ENCODE results near the gene THAP2.

The THAP2 gene

DNA sequence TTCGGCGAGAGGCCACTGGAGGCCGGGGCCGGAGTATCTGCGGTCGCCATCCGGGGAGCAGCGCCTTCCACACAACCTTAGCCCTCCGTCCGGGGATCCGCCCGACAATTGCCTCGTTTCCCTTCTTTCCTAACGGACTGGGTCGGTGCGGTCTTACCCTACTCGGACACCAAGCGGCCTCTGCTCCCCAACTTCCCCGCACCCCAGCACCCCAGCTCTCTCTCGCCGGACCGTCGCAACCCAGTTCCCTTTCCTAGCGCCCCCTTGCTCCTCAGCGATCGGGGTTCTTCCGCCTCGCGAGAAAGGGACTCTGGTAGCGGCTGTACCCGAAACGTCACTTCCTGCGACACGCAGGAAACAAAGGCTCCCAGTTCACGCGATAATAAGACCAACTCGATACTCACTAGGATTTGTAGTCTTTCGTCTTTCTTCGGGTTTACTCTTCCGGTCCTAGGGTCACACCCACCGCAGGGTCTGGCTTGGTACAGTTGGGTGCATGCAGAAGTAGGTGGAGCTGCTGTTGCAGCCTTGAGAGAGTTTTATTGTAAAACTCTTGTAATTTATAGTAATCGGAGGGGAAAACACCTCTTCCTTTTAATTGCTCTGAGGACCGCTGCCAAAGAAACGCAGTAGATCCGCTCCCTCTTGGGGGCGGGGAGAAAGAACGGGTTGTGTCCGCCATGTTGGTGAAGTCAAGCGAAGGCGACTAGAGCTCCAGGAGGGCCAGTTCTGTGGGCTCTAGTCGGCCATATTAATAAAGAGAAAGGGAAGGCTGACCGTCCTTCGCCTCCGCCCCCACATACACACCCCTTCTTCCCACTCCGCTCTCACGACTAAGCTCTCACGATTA, at the start of gene THAP2, which contains the start of gene ZFC3H1:
Gene THAP2 (plus strand): TSS at position 741 of the 850 bp plus-strand sequence. CDS start 209 bp downstream, outside the sequence.
Gene ZFC3H1 (minus strand): TSS at position 288 of the 850 bp plus-strand sequence. CDS start 238 bp downstream, at position 50.
- DNase-seq, result peak; percentile 98

DNA sequence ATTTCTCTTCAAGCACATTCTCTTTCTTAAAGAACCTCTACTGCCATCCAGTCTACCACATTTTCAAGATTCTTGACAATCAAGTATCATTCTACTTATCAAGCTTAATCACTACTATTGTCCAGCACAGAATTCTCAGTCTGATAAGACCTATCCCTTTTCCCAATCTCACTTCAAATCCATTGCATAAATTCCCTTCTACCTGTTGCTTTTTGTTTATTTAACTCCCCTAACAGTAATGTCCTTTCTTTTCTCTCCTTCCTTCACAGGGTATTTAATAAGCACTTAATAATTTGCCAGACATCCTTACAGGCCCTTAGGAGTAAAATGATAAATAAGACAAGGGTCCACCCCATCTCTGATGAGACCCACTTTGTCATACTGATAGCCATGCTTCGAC, 42.2 kb upstream of the THAP2 start:
- DNase-seq, result no peak

DNA sequence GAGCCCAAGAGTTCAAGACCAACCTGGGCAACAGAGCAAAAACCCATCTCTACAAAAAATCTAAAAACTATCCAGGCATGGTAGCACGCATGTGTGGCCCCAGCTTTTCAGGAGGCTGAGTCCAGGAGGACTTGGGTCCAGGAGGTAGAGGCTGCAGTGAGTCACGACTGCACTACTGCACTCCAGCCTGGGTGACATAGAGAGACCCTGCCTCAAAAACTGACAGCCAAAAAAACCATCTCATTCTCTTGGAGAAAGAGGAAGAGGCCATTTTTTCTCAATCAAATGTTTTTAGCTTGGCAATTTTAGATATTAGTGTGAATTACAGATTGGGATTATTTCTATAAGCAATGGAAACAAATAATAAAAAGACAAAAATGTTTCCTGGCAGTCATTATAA, 38.6 kb upstream of the THAP2 start:
- no peak for DNase-seq

DNA sequence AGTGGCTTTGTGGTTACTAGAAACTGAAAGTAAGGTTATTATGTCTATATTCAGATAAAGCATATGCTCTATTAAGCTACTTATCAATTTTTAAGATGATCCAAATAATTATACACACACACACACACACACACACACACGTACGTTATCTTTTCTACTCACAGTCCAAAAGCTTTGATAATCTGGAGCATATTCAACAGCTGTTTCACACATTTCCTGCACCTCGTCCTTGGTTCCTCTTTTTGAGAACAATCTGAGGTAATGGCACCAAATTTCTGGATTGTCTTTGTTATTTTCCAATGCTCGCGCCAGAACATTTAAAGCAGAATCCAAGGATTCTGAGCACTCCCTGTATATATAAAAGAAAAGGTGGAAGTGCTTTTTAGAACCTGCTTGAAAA, 38.0 kb upstream of the THAP2 start:
- peak; percentile 45 for DNase-seq

DNA sequence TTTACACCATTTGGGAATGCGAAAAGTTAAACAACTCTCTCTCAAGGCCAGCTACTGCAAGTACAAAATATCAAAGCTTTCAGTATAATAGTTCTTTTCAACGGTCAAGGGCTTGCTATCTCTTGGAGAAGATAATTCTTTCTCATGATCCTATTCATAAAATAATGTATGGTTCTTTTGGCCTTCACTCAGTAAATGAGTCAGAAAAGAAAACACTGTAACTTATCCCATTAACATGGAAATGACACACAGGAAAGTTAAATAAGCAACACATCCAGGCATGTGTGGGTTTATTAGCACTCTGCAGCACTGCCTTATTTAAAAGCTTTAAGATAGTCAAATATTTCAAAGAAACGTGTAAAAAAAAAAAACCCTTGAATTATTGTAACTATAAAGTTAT, 37.3 kb upstream of the THAP2 start:
- DNase-seq, result no peak

DNA sequence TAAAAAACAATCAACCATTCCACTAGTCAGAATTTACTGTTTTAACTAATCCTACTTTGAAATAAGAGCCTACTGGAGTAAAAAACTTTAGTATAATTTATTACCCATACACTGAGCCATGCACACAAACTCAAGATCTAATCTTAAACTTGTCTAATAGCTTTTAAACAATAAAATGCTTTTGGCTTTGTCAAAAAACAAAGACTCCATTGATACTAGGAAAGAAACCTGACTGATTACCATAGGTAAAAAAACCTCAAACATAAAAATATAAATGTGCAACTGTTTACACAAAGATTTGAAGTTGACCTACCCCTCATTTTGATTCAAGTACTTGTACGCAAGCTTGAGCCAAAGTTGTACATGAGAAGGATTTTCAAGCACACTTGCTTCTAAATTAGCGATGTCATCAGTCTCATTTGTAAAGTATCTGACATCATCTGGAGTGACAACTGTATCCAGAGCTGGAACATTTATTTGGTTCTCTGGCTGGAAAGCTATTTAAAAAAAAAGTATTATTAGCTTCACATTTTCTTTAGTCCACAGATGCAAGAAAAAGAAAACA, 36.6 kb upstream of the THAP2 start:
- DNase-seq, result no peak

DNA sequence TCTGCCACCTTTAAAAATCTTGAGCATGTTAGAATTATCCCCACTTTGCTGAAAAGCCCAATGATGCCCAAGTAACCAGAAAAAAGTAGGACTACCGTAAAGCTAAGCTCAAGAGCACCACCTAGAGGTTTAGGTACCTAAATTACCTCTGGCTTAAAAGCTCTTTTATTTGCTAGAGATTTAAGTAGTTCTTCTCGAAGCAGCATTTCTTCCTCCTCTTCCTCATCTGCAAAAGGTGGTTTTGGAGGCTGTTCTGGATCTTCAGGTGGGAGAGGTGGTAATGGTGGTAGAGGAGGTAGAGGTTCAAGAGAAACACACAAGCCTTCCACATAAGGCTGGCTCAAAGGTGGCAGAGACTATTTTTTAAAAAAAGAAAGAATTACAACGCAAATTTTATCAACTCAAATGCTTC, 27.4 kb upstream of the THAP2 start:
- DNase-seq, result peak; percentile 75

DNA sequence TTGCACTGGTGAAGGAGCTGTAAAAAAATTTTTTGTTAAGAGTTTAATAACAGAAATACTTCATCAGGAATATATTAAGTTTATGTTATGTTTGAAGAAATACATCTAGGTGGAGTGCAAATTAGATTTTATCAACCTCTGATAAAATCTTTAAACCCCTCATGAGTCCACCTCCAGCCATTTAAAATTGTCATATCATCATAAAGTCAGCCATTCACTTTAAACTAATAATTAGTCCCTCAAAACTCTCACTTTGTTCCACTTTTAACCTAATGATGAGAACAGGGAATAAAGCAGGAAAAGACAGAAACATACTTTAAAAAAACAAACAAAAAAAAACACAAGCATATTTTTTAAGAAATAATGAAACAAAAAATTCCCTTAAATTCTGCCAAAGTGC, 25.6 kb upstream of the THAP2 start:
- no peak for DNase-seq

DNA sequence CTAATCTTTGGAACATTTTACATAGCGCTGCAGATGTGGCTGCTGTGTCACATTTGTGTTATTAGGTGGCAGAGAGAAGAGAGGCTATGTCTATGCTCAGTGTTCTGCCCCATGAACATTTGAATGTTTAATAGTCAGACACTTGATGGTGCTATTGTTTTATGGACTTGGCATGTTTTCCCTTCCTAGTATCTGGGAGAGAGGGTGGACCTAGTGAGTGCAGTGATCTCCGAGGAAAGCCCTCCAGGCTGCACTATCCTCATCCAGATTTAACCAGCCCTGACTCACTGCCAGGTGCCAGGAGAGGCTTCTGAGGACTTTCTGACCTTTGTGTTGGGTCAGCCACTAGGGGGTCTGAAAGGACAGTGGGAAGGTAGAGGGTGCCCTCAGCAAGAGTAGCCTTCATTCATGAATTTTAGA, 24.8 kb upstream of the THAP2 start:
- DNase-seq, result peak; percentile 24

DNA sequence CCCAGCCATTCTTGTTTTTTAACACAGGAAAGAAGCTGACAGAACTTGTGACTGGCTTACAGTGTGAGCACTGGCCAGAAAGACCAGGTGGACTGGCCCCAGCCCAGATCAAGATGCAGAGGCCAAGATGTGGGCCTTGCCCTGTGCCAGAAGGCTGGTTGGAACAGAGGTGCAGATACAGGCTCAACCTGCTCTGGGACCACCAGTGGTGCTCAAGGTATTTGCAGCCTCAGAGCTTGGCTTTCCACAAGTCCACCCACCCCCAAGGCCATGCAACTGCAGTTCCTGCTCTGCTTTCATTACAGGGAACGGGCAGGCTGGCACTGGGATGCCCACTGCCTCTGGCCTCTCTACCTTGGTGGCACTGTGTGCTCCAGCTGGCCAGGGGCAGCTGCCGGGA, 23.8 kb upstream of the THAP2 start:
- DNase-seq, result no peak

DNA sequence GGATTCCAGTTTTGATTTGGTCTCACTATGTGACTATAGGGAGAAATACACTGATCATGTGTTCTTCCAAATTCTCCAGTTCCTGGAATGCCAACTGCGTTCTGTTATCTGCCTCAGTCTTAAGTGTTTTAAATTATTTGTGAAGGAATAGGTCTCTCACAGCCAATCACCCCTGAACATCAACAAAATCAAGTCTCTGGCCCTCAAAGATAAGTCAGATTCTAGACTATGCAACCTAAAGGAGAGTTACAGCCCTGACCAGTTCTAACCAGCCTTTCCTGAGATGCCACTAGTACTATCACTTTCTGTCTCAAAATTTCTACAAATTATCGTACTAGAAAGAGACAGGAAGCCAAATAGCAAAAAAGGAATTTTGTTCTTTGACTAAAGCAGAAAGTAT, 22.7 kb upstream of the THAP2 start:
- no peak for DNase-seq

DNA sequence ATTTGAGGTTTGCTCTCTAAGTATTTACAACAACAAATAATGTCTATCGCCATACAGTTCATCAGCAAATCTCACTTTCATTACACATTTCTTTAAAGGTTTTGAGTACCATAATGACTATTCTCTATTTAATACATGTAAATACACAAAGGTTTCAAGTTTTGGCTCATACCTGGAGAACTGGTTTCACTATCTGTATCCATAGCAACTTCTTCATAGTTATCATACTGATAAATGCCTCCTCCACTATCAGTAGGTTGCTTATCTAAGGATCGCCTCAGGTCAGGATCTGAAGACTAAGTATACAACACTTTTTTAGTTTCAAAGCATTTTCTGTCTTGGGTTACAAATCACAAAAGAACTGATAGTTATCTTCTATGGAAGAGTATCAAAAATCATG, 21.8 kb upstream of the THAP2 start:
- no peak for DNase-seq

DNA sequence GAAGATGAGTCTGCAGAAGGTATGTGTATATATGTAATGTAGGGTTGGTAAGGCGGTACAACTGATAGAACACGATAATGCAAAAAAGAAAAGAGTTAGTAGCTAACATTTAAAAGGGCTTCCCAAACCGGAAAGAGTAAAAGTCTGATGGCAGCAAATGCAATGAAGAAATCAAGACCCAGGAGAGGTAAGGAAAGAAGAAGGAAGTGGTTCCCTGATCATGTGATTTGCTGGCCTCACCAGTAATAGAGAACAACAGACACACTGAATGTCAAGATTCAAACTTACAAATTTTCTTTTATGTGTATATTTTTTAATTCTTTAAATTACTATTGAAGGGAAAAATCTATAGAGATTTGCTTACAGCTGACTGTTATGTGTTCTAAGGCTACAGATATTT, 18.8 kb upstream of the THAP2 start:
- DNase-seq, result no peak

DNA sequence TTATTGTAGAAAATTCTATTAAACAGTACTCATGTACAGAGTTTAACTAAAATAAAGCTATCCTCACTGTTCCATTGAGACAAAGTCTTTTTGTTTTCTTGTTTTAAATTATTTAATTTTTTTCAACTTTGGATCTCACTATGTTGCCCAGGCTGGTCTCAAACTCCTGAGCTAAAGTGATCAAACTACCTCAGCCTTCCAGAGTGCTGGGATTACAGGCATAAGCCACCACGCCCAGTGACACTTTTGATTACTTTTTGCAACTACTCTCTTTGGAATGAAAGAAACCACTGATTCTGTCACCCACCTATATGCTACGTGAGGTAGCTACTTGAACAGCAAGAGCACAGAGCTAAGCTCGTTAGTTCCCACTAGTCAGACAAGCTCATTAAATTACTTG, 17.6 kb upstream of the THAP2 start:
- no peak for DNase-seq

DNA sequence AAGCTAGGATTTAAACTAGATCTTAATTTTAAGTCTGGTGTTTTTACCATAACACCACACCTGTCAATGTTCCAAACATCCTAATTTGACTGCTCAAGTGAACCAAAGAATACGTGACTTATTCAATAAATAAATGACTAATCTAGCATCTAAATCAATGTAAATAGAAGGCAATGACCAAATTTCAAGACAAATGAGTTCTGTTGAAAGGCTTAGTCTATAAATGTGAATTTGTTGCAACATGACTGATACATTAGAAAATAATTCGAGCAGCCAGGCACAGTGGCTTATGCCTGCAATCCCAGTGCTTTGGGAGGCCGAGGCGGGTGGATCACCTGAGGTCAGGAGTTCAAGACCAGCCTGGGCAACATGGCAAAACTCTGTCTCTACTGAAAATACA, 15.6 kb upstream of the THAP2 start:
- DNase-seq, result no peak

DNA sequence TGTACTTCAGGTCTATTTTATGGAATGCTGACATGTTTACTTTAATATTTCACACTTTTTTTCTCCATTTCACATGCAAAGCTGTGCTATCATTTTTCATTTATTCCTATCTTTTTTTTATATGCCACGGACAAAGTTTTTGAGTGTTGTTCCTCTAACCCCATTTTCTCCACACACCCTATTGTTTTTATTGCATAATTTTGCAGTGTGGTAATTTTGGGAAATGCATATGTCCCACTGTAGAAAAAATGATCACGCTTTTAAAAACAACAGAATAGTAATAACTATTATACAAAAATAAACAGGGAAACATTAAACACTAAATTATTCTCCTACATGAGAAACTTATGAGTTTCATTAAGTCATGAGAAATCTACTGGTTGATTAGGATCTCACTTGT, 14.7 kb upstream of the THAP2 start:
- no peak for DNase-seq

DNA sequence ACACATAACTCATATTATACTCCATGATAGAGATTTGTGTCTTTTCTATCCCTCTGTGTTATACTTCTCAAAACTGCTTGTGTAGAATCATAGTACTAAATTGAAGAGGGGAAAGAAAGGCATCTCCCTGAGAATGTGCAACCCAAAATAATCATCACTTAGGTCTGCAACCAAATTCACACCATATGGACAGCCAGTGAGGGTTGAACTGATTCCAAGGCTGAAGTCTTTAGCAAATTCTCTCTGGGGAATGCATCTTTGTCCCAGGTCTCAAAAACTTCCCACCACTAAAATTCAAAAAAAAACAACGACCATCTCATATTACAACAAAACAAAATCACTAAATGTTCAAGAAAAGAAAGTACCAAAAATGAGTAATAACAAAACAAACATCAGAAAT, 11.4 kb upstream of the THAP2 start:
- no peak for DNase-seq

DNA sequence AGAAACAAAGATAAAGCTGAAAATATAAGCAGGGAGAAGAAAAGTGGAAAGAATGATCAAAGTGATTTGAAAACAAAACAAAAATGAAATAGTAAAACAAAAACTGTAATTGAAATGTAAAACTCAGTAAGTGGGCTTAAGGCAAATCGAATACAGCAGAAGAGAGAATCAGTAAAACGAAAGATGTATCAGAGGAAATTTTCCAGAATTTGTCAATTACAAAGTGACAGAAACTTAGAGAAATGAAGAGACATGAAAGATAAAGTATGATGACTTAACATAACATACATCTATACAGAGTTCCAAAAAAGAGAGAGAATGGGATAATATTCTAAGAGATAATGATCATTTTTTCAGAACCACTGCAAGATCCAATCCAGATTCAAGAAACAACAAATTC, 11.0 kb upstream of the THAP2 start:
- DNase-seq, result no peak

DNA sequence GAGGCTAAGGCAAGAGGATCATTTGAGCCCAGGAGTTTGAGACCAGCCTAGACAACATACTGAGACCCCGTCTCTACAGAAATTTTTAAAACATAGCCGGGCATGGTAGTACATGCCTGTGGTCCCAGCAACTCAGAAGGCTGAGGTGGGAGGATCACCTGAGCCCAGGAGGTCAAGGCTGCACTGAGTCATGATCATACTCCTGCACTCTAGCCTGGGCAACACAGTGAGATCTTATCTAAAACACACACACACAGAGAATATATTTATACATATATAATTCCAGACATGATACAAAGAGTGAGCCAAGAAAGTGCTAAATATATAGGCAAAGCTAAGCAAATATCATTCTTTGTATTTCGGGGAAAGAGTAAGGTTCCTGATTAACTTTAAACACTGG, 9.9 kb upstream of the THAP2 start:
- DNase-seq, result no peak

DNA sequence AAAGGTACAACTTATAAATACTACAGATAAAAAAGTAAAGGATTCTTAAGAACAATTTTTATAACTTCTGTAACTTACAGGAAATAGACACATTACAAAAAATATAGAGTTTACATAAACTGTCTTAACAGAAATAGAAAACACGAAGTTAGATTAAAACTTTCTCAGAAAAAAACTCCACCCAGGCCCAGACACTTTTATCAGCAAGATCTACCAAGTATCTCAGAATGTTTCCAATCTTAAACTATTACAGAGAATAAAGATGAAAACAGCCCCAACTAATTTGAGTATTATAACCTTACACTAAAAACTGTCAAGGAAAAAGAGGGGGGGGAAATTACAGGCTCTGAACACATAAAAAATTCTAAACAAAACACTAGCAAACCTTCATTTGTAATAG, 8.6 kb upstream of the THAP2 start:
- no peak for DNase-seq

DNA sequence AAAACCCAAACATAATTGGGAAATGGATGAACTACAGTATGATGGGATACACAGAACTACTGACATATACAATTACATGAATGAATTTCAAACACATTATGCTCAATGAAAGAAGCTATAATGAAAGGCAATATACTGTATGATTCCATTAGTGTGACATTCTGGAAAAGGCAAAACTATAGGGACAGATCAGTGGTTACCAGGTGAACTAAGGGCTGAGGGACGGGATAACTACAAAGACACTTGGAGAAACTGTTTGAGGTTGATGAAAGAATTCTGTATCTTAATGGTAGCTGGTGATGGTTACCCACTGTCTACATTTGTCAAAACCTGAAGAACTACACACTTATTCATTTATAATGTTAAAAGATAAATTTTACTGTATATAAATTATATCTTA, 8.2 kb upstream of the THAP2 start:
- no peak for DNase-seq

DNA sequence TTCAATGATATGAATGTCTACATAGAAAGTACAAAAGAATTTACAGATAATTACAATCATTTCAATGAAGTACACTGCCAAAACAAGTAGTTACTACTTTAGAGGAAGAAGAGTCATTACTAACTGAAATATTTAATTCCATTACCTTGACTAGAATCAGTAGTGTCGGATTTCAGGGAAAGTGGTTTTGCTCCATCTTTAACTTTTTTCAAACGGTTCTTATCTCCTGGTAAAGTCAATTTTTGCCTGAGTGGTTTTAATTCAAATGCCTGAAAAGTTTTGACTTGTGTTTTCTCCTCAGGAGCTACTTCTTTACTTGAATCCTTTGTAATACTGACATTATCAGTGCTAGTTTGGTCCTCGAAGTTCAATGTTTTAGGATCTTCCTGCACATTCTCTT, 7.4 kb upstream of the THAP2 start:
- no peak for DNase-seq

DNA sequence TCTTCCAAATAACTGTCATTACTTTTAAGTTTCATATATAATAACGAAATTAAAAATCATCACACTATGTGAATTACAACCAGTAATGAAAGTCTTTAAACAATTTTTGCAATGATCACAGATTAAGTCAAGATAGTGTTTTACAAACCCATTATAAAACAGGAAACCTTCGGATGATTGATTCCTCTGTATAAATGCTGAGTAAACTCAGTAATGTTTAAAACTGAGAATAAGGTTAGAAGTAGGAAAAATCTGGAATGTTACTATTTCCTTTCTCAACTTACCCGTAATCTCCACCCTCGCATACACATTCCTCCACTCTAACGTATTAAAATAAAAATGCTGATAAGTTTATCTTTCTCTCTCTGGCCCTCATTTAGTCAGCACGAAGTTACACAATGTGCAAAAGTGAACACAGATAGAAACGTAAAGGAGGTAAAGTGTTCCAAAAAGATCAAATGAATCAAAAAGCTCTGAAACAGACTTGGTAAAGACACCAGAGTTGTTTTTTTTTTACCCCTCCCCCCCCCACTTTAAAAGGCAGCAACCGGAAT, 2.0 kb upstream of the THAP2 start:
- DNase-seq, result no peak

DNA sequence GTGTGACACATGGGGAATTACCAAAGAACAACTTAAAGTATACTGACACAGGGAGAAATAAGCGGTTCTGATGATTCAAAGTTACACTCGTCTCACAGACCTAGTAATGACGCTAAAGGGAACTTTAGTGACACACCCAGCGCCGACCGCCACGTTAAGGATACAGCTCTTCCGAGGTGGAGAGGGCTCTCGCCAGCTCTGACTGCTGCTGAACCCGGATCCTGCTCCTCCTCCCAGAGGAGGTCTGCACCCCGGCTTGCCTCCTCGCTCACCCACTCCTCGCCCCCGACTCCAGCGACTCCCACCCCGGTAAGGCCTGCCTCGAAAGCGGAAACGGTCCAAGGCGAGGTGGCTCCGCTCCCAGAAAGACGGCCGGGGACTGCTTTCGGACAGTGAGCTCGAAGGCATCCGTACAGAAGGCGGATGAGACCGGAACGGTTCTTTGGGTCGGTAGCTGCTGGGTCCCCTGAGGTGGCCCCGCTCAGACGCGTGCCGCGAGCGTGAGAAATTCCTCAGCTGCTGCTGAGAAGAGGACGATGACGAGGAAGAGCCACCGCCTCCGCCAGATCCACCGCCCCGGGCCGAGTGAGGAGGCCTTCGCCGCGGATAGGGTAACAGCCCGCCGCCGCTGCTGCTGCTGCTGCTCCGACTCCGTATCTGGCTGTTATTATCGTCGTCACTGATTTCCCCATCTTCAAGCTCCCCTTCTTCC, 1.1 kb upstream of the THAP2 start:
- DNase-seq, result peak; percentile 61

Measured in RPMI8226 (cell line).